Transverse colon (tissue), 3 donors: ENCODE data around the gene SGPP2.

Experiments used
- EP300 ChIP-seq: sonication (generic); formaldehyde crosslinking; IDR thresholded peaks from one replicate; pipeline ENCODE4 v1.6.1; 2017; ENCODE audit warnings: antibody characterized with exemption, low read depth
- TF ChIP-seq, protein P1 (sequence below), 5 experiments: fragments of 200-600 bp in 3 of 5; fragments of 450-650 bp in 2 of 5; sonication (generic) in 3 of 5; IDR thresholded peaks; 1 replicate in 2 of 5; 2 replicates in 3 of 5; pipeline ENCODE4 v1.5.1; 2016 to 2017; ENCODE audit warnings: antibody characterized with exemption in 5 of 5, inconsistent platforms in 3 of 5, mild to moderate bottlenecking in 2 of 5, moderate library complexity in 1 of 5

DNA sequence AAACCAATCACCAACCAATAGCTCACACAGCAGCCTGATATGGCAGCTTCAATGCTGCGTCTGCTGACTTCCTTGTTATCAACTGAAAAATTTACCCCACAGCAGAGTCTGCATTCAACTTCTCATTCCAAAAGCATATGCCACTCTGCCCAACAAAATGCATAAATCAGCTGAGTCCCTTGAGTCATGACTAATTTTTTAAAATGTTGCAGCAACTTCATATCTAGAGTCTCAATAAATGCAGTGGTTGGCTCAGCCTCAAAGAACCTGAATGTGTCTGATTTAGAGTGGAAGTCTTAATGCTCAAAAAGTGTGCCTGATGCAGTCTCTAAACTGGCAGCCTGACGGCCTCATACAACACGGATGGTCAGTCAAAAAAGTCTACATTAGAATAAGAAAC lies 185.0 kb downstream of the SGPP2 start:
- no peak for TF ChIP-seq EP300
- TF ChIP-seq, protein P1, sequence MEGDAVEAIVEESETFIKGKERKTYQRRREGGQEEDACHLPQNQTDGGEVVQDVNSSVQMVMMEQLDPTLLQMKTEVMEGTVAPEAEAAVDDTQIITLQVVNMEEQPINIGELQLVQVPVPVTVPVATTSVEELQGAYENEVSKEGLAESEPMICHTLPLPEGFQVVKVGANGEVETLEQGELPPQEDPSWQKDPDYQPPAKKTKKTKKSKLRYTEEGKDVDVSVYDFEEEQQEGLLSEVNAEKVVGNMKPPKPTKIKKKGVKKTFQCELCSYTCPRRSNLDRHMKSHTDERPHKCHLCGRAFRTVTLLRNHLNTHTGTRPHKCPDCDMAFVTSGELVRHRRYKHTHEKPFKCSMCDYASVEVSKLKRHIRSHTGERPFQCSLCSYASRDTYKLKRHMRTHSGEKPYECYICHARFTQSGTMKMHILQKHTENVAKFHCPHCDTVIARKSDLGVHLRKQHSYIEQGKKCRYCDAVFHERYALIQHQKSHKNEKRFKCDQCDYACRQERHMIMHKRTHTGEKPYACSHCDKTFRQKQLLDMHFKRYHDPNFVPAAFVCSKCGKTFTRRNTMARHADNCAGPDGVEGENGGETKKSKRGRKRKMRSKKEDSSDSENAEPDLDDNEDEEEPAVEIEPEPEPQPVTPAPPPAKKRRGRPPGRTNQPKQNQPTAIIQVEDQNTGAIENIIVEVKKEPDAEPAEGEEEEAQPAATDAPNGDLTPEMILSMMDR (IDR thresholded peaks at IDR 0.05): no peak
